ENCODE measurements around the gene GOSR1.
"Not testable (repeated sequence)": the region's sequence is repeated elsewhere in the genome, so short reads cannot be mapped to it uniquely, and the experiment has no call there.

Gene GOSR1

GRCh38 chr17:30554839-30555751 lies 77.9 kb downstream of the GOSR1 start:
- TF ChIP-seq CTCF (IDR thresholded peaks at IDR 0.05; ENCODE audit: extremely low read depth, missing control alignments) = no peak
- no peak for DNase-seq (ENCODE audit: low spot score)

- TF ChIP-seq CTCF (IDR thresholded peaks at IDR 0.05; ENCODE audit: extremely low read depth, missing control alignments) = no peak
- no peak for DNase-seq (ENCODE audit: low spot score)
Measured at GRCh38 chr17:30555942-30556341, 78.7 kb downstream of the GOSR1 start.

DNA sequence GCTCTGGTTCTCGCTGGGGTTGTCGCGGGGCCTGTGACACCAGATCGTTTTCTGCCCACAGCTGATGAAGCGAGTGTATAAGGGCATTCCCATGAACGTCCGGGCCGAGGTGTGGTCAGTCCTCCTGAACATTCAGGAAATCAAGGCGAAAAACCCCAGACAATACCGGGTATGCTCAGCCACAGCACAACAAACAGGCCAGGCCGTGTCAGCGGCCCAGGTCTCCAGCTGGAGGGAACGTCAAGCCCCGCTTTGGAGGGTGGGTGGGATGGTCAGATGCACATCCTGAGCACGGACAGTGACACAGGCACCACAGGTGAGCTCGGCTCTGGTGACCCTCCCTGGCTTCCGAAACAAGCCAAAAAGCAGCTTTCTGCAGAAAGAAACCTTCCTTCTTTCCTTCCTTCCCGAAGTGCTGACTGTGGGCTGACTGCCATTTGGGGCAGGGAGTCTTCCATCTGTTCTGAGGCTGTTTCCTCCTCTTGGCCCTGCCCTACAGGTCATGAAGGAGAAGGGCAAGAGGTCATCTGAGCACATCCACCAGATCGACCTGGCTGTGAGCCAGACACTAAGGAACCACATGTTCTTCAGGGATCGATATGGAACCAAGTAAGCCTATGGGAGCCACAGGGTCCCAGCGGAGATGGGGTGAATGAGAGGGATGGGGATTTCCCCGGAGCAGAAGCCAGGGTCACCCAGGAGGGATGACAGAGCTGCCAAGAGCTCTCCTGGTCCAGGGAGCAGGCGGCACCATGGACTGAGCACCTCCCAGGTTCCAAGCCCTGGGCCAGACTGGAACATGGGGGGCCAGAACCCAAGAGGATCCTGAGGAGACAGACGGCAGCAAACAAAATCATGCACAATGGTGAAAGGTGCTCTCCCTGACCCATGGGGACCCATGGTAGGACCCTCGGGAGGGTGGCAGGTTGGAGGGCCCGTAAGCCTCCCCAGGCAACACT lies 79.4 kb downstream of the GOSR1 start:
- no peak for DNase-seq (ENCODE audit: low spot score)
- no peak for TF ChIP-seq CTCF (IDR thresholded peaks at IDR 0.05; ENCODE audit: extremely low read depth, missing control alignments)

GRCh38 chr17:30557916-30558685 lies 80.9 kb downstream of the GOSR1 start:
- no peak for TF ChIP-seq CTCF (IDR thresholded peaks at IDR 0.05; ENCODE audit: extremely low read depth, missing control alignments)
- no peak for DNase-seq (ENCODE audit: low spot score)

DNA sequence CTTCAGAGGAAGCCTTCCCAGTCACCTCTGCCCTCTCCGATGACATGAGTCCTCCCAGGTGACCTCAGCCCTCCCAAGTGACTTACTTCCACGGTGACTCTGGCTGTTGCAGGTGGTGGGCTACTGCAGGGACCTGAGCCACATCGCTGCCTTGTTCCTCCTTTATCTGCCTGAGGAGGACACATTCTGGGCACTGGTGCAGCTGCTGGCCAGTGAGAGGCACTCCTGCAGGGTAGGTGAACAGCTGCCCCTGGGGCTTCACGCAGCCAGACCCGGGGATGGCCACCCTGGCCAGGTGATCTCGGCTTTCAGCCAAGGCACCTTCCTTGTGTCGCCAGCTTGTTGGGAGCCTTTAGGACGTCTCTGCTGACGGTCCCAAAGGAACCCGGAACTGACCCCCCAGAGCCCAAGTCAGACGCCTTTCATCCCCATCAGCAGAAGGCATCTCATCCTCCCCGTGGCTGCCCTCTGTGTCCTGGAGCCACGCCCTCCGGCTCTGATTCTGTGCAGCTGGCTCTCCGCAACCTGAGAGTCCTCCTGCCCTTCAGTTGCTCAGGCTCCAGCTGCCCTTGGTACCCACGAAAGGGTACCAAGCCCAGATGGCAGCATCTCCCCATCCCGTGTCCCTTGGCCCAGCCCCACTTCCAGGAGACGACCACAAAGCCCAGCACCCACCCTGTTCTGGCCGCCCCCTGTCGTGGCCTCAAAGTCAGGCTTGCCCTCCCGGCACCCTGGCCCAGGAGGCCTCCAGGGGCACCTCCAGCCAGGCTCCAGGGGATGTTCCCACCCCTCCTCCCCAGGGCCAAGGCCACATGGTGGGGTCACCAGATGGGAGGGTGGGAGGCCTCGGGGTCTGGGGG lies 81.7 kb downstream of the GOSR1 start:
- no peak for TF ChIP-seq CTCF (IDR thresholded peaks at IDR 0.05; ENCODE audit: extremely low read depth, missing control alignments)
- DNase-seq (ENCODE audit: low spot score) = no peak

GRCh38 chr17:30559656-30560055 lies 82.4 kb downstream of the GOSR1 start:
- no peak for DNase-seq (ENCODE audit: low spot score)
- TF ChIP-seq CTCF (IDR thresholded peaks at IDR 0.05; ENCODE audit: extremely low read depth, missing control alignments) = no peak

DNA sequence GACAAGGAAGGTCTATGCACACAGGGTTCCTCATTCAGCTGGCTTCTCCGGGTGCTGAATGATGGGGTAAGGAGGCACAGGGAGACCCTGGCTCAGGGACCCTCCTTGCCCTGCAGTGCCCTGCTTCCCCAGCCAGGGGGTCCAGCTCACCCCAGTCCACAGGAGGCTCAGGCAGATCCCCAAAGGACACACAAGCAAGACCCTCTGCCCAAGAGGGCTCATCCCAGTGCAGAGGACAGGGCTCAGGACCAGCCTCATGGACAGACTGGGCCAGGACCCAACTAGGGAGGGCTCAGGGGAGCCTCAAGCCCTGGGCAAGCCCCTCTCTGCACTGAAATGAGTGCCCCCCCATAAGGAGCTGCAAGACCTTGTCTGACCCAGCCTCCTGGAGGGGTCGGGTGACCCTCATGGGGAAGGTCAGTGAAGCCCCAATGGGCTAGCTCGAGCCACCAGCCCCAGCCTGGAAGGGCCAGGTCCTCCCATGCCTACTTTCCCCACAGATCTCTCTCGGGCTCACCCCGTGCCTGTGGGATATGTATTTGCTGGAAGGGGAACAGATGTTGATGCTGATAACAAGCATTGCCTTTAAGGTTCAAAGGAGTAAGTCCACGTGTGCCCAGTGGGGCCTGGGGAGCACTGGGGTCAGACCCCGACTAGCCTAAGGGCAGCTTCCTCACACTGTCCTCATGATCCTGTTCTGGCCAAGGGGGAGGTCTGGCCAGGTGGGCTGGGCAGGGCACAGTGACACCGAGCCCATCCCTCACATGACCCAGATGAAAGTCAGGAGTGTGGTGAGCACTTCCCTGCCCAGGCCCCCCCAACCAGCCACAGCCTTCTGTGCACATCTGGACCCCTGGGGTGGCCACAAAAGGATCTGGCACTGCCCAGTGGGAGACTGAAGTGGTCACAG lies 83.2 kb downstream of the GOSR1 start:
- DNase-seq (ENCODE audit: low spot score) = not testable (repeated sequence)

- not testable (repeated sequence) for DNase-seq (ENCODE audit: low spot score)
Measured at GRCh38 chr17:30561766-30562165, 84.6 kb downstream of the GOSR1 start.

DNA sequence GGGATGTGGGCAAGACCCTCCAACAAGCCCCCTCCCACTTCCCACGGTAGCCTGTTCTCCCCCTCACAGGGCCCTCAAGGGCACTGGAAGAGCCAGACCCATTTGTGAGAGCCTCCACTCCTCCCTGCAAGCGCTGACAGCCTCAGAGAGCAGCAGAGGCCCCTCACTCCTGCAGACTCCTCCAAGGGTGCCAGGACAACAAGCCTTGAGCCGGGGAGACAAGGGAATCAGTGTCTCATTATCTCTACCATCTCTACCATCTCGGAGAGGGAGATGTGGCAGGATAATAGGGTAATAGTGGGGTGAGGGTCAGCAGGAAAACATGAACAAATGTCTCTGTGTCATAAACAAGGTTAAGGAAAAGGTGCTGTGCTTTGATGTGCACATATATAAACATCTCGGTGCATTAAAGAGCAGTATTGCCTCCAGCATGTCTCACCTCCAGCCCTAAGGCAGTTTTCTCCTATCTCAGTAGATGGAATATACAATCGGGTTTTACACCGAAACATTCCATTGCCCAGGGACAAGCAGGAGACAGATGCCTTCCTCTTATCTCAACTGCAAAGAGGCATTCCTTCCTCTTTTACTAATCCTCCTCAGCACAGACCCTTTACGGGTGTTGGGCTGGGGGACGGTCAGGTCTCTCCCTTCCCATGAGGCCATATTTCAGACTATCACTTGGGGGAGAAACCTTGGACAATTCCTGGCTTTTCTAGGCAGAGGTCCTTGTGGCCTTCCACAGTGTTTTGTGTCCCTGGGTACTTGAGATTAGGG lies 86.1 kb downstream of the GOSR1 start:
- not testable (repeated sequence) for DNase-seq (ENCODE audit: low spot score)
